Stimulated activated naive CD8-positive, alpha-beta T cell treated with anti-CD3 and anti-CD28 coated beads, Interleukin-15, Interleukin-2, amounts not matched to agents 100 ng/mL and 50 ng/mL, for 24 hours (primary cell): ENCODE data around the gene NFIX.

Source experiments
- H3K27ac Mint-ChIP-seq: one replicate; pipeline ENCODE4 v1.8.0; 2021; ENCODE audit warnings: mild to moderate bottlenecking, mixed read lengths
- H3K27me3 Mint-ChIP-seq: one replicate; pipeline ENCODE4 v1.8.0; 2021; ENCODE audit warnings: mixed read lengths
- H3K36me3 Mint-ChIP-seq: one replicate; pipeline ENCODE4 v1.8.0; 2021; ENCODE audit warnings: low read depth, mixed read lengths
- H3K4me1 Mint-ChIP-seq: one replicate; pipeline ENCODE4 v1.8.0; 2021; ENCODE audit warnings: low read depth, mixed read lengths
- H3K4me3 Mint-ChIP-seq: one replicate; pipeline ENCODE4 v1.8.0; 2021; ENCODE audit warnings: mild to moderate bottlenecking, mixed read lengths
- H3K9me3 Mint-ChIP-seq: one replicate; pipeline ENCODE4 v1.8.0; 2021; ENCODE audit warnings: mixed read lengths

Gene NFIX

DNA sequence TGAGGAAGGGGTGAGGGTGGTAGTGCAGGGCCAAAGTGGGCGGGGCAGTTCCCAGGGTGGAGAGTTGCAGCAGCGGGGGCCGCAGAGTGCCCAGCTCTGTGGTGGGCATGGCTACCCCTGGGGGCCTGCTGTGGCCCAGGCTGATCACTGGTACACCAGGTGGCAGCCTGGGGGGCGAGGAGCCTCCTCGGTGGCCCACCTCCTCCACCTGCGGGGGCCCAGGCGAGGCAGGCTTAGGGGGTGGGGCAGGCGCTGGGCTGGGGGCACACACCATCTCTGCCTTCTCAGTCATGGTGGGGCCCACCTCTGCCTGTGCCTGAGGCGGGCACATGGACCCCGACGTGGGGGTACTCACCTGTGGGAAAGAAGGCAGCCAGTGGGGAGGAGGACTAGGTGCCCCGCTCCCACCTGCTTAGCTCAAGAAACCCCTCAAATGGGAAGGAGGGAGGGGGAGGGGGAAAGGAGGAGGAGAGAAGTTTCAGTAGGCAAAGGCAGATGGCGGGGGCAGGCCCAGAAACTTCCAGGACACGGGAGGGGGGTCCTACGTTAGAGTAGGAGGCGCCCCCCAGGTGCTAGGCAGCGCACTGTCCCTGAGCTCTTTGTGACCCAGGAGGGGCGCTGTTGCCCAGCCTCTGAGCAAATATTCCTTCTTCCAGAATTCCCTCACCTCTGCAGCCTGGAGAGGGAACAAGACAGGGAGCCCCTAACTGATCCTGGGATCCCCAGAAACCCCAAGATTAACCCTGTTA is 105.7 kb downstream of the NFIX start:
- H3K27me3 Mint-ChIP-seq: peaks cover 16% of the 10 kb centered on the region
- no peak overlapping the region for H3K27ac Mint-ChIP-seq
- peaks cover 73% of the 10 kb centered on the region for H3K4me1 Mint-ChIP-seq
- no peaks in the 10 kb centered on the region for H3K9me3 Mint-ChIP-seq
- peak overlapping the region; percentile 75 for H3K4me3 Mint-ChIP-seq
- peaks cover 8% of the 10 kb centered on the region for H3K36me3 Mint-ChIP-seq

DNA sequence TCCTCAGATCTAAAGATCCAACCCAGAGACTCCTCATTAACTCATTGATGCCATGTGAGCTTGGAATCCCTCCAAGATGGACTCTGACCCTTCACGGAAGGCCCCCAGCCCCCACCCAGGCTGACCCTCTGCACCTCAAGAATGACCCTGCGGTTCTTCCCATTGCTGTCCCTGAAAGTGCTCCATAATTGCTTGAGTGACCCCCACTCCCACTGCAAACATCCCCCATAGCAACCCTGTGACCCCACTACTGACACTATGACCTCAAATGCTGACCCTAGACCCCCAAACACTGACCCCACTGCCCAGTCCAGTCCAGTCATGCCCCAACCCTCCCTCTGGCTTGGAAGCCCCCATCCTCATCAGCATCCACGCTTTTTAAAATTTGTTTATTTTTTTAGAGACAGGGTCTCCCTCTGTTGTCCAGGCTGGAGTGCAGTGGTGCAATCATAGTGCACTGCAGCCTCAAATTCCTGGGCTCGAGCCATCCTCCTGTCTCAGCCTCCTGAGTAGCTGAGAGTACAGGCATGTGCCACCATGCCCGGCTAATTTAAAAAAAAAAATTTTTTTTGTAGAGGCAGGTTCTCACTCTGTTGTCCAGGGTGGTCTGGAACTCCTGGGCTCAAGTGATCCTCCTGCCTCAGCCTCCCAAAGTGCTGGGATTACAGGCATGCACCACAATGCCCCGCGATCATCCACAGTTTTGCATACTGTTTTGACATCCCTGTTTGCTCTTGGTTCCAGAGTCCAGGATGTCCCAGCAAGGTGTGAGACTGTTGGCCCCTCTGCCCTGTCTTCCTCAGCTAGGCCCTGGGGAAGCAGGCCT is 106.5 kb downstream of the NFIX start:
- Mint-ChIP-seq H3K36me3 (peaks cover 12% of the 10 kb centered on the region), H3K27ac (peak overlapping the region; percentile 66), H3K4me1 (peaks cover 67% of the 10 kb centered on the region), H3K4me3 (peak overlapping the region; percentile 75), H3K27me3 (peaks cover 9% of the 10 kb centered on the region), H3K9me3 (no peaks in the 10 kb centered on the region)

DNA sequence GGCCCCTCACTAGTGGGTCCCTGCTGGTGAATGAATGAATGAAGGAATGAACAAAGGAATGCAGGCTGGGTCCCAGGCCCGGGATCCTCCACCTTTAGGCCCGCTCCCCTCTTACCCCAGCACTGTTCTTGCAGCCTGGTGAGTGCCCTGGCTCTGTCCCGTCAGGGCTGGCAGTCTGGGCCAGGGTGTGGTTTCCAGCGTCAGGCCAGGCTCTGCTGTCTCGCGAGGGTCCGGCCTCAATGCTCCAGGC is 107.1 kb downstream of the NFIX start:
- peaks cover 4% of the 10 kb centered on the region for H3K27me3 Mint-ChIP-seq
- peaks cover 62% of the 10 kb centered on the region for H3K4me1 Mint-ChIP-seq
- H3K4me3 Mint-ChIP-seq: peak overlapping the region; percentile 75
- no peaks in the 10 kb centered on the region for H3K9me3 Mint-ChIP-seq
- H3K27ac Mint-ChIP-seq: no peak overlapping the region
- peaks cover 14% of the 10 kb centered on the region for H3K36me3 Mint-ChIP-seq

DNA sequence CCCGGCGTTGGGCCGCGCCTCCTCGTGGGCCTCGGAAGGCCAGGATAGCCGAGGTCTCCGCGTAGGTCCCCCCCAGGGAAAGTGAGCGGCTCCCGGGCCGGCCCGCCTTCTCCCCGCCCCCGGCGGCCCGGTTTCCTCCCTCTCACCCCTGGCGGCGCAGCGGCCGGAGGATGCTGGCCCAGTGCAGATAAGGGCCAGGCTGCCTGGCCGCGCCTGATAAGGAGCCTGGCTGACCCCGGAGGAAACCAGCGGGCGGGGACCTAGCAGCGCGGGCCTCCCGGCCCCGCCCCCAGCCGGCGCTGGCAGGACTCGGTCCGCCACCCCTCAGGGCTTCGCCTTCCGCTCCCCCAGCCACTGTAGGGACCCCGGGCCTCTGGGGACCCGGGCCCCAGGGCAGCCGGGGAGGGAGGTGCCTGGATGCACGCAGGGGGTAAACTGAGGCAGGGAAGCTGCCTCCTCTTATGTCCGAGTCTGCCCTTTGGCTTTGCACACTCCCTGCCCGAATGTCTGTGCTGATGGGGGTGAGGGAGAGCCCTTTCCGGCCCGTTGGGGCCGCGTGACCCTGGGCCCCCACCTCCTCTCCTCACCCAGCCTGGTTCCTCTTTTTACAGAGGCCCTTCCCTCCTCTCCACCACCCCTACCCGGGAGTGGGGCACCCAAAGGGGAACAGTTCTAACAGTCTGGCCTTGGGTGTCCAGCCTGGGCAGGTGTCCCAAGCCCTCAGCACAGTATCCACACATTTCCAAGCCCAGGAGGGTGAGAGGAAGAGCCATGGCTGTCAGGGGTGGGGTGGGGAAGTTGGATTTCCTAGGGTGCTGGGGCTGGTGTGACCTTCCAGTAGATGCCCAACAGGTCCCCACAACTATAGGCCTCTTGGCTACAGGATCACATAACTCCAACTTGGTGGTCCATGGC is 107.6 kb downstream of the NFIX start, which contains the start of gene LYL1:
LYL1 (minus strand) TSS at position 193 of the 915 bp plus-strand sequence. CDS start 1,687 bp downstream, outside the sequence.
- Mint-ChIP-seq H3K27ac (peak within 1 kb of the TSS; percentile 66), H3K36me3 (peaks cover 18% of the 10 kb centered on the region), H3K4me3 (peak within 1 kb of the TSS; percentile 75), H3K9me3 (no peaks in the 10 kb centered on the region), H3K4me1 (peaks cover 60% of the 10 kb centered on the region), H3K27me3 (peaks cover 3% of the 10 kb centered on the region)

DNA sequence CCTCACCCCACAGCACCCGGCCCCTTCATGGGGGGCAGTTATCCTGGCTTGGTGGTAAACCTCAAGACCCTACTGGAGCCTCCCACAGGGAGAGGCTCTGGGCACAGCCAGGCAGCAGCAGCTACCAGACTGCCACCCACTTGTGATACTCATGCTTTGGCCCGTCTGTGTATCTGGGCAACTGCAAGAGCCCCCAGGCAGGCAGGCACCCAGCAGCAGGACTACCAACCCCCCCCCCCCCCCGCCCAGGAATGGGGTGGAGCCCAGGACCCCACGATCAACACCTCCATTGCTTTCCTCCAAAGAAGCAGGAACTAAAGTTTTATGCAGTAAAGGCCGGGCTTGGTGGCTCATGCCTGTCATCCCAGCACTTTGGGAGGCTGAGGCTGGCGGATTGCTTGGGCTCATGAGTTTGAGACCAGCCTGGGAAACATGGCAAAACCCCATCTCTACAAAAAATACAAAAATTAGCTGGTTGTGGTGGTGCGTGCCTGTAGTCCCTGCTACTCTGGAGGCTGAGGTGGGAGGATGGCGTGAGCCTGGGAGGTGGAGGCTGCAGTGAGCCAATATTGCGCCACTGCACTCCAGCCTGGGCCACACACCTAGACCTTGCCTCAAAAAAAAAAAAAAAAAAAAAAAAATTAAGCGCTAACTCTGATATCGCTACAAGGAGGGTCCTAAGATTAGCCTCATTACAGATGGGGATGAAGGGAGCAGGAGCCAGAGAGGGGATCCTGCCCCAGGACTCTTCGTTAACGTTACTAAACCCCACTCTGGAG is 108.5 kb downstream of the NFIX start:
- H3K36me3 Mint-ChIP-seq: peaks cover 18% of the 10 kb centered on the region
- no peak overlapping the region for H3K27ac Mint-ChIP-seq
- H3K27me3 Mint-ChIP-seq: peaks cover 3% of the 10 kb centered on the region
- H3K4me1 Mint-ChIP-seq: peaks cover 52% of the 10 kb centered on the region
- H3K9me3 Mint-ChIP-seq: no peaks in the 10 kb centered on the region
- peak overlapping the region; percentile 82 for H3K4me3 Mint-ChIP-seq

DNA sequence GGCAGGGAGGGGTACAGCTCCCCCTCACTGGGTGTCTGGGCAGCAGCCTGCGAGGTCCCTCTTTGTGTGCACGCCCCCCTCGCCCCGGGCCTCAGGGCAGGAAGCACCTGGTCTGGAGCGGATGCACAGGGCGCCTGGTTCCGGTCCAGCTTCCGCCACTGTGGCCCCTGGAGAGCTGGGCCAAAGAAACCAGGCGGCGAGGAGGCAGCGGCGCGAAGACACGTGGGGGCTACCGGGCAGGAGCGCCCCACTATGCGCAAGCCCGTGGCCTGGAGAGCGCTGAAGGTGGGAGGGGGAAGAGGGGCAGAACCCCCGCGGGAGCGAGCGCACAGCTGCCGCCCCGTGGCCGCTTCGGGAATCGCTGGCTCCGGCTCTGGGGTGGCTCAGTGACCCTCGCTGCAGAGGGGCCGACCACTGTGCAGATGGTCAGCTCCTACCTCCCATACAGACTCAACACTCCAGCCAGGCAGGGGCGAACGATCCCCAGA is 109.1 kb downstream of the NFIX start:
- H3K9me3 Mint-ChIP-seq: no peaks in the 10 kb centered on the region
- H3K4me3 Mint-ChIP-seq: peak overlapping the region; percentile 82
- H3K4me1 Mint-ChIP-seq: peaks cover 48% of the 10 kb centered on the region
- no peaks in the 10 kb centered on the region for H3K27me3 Mint-ChIP-seq
- H3K36me3 Mint-ChIP-seq: peaks cover 22% of the 10 kb centered on the region
- H3K27ac Mint-ChIP-seq: peak overlapping the region; percentile 83

DNA sequence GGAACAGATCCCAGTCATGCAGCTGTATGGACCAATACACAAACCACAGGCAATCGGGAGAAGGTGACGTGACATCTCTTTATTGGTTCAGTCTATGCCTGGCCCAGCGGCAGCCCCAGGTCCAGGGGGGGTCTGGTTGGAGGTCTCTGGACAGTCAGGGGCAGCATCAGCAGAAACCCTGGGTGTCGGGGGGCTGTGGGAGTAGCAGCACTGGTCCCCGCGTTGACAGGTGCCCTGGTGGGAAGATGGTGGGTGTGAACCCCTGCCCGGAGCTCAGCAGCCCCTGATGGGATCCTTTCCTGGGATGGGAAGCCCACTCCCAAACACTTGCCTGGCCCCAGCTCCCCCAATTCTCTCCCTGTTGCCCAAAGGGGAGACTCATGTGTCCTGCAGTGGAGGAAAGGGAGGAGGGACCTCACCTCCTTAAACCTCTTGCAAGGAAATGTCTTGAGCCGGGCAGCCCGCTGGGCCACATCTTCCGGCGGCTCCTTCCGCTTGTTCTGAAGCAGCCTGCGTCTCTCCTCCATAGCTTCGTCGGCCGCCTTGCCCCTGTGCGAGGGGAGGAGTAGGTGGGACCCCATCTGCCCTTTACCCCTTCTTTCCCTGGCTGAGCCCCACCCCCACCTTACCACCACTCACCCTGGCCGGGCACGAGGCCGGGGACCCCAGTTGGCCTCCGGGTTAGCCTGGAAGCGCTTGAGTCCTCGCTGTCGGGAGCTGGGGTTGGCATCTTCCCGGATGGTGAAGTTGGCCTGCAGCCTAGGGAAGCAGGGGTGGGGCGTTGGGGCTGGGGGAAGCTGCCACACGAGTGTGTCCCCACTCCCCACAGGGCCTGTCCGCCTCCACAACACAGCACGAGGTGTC is 109.8 kb downstream of the NFIX start:
- peak overlapping the region; percentile 82 for H3K4me3 Mint-ChIP-seq
- H3K27me3 Mint-ChIP-seq: no peaks in the 10 kb centered on the region
- no peaks in the 10 kb centered on the region for H3K9me3 Mint-ChIP-seq
- H3K4me1 Mint-ChIP-seq: peaks cover 42% of the 10 kb centered on the region
- H3K27ac Mint-ChIP-seq: peak overlapping the region; percentile 83
- H3K36me3 Mint-ChIP-seq: peaks cover 22% of the 10 kb centered on the region

DNA sequence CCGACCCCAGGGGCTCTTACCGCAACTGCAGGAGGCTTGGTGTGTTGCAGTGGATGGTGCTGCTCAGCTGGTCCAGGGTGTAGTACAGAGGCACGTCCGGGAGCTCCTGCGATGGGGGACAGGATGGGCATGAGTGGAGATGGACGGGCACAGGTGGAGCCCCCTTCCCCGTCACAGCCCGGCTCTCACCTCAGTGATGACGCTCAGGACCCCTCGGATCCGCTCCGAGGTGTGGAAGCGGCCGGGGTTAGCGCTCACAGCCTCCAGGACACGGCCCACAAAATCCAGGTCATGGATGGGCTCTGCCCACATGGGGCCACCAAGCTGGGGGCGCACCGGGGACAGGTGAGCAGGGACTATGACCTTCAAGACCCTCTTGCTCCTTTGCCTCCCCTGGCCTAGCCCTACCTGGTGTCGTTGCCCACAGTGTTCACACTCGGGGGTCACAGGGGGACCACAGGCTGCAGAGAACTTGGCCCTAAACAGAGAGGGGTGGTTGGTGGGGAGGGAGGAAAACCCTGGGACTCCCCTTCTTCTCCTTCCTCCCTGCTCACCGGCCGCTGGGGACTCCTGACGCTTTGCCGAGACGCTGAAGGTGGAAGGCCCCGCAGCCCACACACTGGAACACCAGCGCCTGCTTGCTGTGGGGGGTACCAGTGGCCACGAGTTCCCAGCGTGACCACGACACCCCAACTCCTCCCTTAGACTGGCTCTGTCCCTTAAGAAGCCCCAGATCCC is 114.3 kb downstream of the NFIX start:
- H3K36me3 Mint-ChIP-seq: peaks cover 31% of the 10 kb centered on the region
- H3K4me1 Mint-ChIP-seq: peaks cover 20% of the 10 kb centered on the region
- no peaks in the 10 kb centered on the region for H3K9me3 Mint-ChIP-seq
- no peak overlapping the region for H3K27ac Mint-ChIP-seq
- no peaks in the 10 kb centered on the region for H3K27me3 Mint-ChIP-seq
- no peak overlapping the region for H3K4me3 Mint-ChIP-seq

DNA sequence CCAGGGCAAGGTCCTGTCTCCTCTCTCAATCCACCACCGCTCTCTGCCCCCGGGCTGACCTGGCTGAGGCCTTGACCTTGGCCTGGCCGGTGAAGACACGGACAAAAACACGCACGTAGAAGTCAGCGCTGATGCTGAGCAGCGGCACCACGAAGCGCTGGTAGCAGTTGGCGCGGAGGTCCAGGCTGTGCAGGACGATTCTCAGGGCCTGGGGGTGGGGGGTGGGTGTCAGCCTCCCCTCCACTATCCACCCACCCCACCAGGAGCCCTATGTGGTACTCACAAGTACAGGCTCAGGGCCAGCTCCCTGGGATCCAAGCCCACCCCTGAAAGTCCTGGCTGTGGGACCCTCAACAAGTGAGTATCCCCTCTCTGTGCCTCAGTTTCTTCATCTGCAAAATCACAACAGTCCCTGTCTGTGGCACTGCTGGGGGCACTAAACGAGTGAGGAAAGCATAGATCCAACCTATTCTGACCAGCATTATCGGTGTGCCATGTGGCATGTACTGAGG is 114.9 kb downstream of the NFIX start:
- Mint-ChIP-seq H3K36me3 (peaks cover 31% of the 10 kb centered on the region), H3K9me3 (no peaks in the 10 kb centered on the region), H3K4me1 (peaks cover 19% of the 10 kb centered on the region), H3K4me3 (no peak overlapping the region), H3K27ac (no peak overlapping the region), H3K27me3 (no peaks in the 10 kb centered on the region)

DNA sequence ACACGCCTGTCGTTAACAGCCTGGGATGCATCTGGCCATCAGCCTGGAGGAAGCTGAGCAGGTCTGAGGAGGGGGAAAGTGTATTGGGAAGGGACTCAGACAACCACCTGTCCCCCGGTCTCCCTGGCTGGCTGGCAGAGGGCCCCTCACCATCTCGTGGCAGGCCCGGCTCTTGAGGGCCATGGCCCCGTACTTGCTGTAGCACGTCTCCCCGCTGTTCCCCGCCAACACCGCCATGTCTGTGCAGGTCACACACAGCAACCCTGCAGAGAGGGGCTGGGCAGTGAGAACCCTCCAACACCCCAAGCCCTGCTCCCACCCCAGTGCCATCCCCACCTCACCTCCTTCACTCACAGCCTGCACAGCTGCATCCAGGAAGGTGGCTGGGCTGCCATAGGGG is 117.3 kb downstream of the NFIX start:
- Mint-ChIP-seq H3K9me3 (no peaks in the 10 kb centered on the region), H3K36me3 (peaks cover 32% of the 10 kb centered on the region), H3K27ac (no peak overlapping the region), H3K4me3 (no peak overlapping the region), H3K27me3 (no peaks in the 10 kb centered on the region), H3K4me1 (peaks cover 33% of the 10 kb centered on the region)

DNA sequence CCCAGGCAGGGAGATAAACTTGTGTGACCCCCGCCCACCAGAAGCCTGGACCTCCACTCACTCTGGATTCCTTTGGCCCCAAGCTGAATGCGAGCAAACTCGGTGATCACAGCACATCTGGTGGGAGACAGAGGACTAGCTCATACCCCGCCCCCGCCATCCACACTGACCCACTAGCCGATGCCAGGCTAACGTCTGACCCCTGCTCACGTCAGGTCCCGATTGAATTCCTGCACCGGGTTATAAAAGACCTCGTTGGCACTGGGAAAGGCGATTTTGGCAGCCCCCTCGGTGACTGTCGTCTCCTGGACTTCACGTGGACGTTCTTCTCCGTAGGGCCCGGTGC is 120.6 kb downstream of the NFIX start:
- Mint-ChIP-seq H3K9me3 (no peaks in the 10 kb centered on the region), H3K4me3 (peak overlapping the region; percentile 98), H3K27me3 (no peaks in the 10 kb centered on the region), H3K36me3 (peaks cover 25% of the 10 kb centered on the region), H3K27ac (peak overlapping the region; percentile 93), H3K4me1 (peaks cover 53% of the 10 kb centered on the region)

DNA sequence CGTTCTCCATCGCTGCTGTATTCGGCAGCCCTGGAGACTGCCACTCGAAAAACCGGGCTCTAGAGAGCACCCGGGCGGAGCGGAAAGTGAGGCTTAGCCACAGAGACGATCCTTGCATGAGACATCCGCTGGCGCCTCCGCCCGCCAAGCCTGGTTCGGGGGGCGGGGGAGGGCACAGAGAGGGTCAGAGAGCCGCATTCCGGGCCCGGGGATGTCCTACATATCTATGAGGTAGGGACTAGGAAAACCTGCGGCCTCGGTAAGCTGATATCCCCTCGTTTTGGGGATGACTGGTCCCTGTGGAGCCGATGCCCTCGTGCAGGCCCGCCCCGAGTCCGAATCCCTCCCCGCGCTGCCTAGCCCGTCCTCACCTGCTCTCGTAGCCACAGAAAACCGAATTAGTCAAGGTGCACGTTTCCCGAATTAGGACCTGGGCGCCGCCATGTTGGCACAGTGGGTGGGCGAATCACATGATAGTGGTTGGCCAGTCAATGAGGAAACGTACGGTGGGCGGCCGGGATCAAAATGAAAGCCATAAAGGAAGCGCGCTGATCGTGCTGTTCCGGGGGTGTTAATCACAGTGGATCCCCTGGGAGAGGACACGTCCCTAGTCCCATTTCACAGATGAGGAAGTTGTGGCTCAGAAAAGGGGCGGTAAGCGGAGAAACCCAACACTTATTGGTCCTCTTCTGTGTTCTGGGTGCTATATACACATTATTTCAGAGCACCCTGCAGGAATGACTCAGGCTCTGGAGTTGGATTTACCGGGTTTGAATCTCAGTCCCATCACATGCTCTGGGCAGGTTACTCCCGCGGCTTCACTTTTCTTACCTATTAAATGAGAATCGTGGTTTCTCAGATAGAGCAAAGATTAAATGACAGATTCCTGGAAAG is 121.3 kb downstream of the NFIX start, which contains the start of gene TRMT1:
TRMT1 (minus strand) TSS at position 459 of the 894 bp plus-strand sequence; CDS start at position 118, 341 bp downstream.
- peak within 1 kb of the TSS; percentile 98 for H3K4me3 Mint-ChIP-seq
- no peaks in the 10 kb centered on the region for H3K9me3 Mint-ChIP-seq
- peaks cover 59% of the 10 kb centered on the region for H3K4me1 Mint-ChIP-seq
- H3K36me3 Mint-ChIP-seq: peaks cover 25% of the 10 kb centered on the region
- H3K27ac Mint-ChIP-seq: peak within 1 kb of the TSS; percentile 93
- H3K27me3 Mint-ChIP-seq: no peaks in the 10 kb centered on the region
